IMR-90 (cell line): ENCODE data around the gene SPATA13. TPM values are rescaled to one million over a fixed set of nuclear protein-coding genes. Genes with fewer than 3 reads are reported as not detected.

ENCODE experiments used
- ATAC-seq: fragments of 200-7000 bp; cut with Tn5 transposase; 2 replicates; pipeline ENCODE4 v1.9.1; 2020; ENCODE audit warnings: low read depth, mild to moderate bottlenecking, moderate library complexity
- BruUV-seq: library from RNA; stranded (reverse); fragments of 400-500 nt; replicated peaks from 2 replicates; lab custom pipeline; 2021; lab: Mats Ljungman, UMichigan
- CTCF ChIA-PET: fragments of 300-600 bp; formaldehyde crosslinking; extraction: SDS; loops from one replicate; lab custom pipeline; 2021; ENCODE audit warnings: antibody characterized with exemption; lab: Yijun Ruan, JAX
- POLR2A ChIA-PET: fragments of 300-600 bp; sonication (Branson Sonifier 250); formaldehyde crosslinking; loops from one replicate; lab custom pipeline; 2022; ENCODE audit warnings: antibody characterized with exemption; ENCODE audit not compliant: unreplicated experiment; lab: Charles Lee
- DNase-seq: peaks from one replicate; pipeline ENCODE4 v3.0.0; 2013
- H2AFZ ChIP-seq: replicated peaks from 2 replicates; pipeline ENCODE3; 2013; ENCODE audit warnings: low read length, mild to moderate bottlenecking; ENCODE audit not compliant: poor library complexity
- H2AK5ac ChIP-seq: 2 replicates; pipeline ENCODE4 v1.6.1; 2013; ENCODE audit warnings: low read depth, low read length, inconsistent platforms
- H2AK9ac ChIP-seq: replicated peaks from 2 replicates; pipeline ENCODE3; 2013; ENCODE audit warnings: mild to moderate bottlenecking, low read depth, low read length, moderate library complexity; ENCODE audit not compliant: poor library complexity
- H2BK120ac ChIP-seq: 2 replicates; pipeline ENCODE4 v1.6.1; 2013; ENCODE audit warnings: low read depth, low read length, inconsistent platforms
- H2BK15ac ChIP-seq: 3 replicates; pipeline ENCODE4 v1.6.1; 2013; ENCODE audit warnings: low read depth, low read length, inconsistent platforms
- H2BK20ac ChIP-seq: 2 replicates; pipeline ENCODE4 v1.6.1; 2013; ENCODE audit warnings: low read depth, mild to moderate bottlenecking, inconsistent platforms, low read length, moderate library complexity
- H2BK5ac ChIP-seq: 2 replicates; pipeline ENCODE4 v1.6.1; 2013; ENCODE audit warnings: mild to moderate bottlenecking, low read depth, low read length, inconsistent platforms; ENCODE audit not compliant: poor library complexity, severe bottlenecking
- H3K14ac ChIP-seq: replicated peaks from 2 replicates; pipeline ENCODE4 v1.6.1; 2013; ENCODE audit warnings: low read depth, low read length, inconsistent platforms
- H3K18ac ChIP-seq: 2 replicates; pipeline ENCODE4 v1.6.1; 2013; ENCODE audit warnings: low read depth, low read length, control low read depth
- H3K23ac ChIP-seq: 2 replicates; pipeline ENCODE4 v1.6.1; 2013; ENCODE audit warnings: low read depth, low read length, inconsistent platforms
- H3K27ac ChIP-seq: 2 replicates; pipeline ENCODE4 v1.5.1; 2013; ENCODE audit warnings: mild to moderate bottlenecking, control low read depth, low read length; ENCODE audit not compliant: insufficient read depth
- H3K27me3 ChIP-seq: 2 replicates; pipeline ENCODE4 v1.6.1; 2013; ENCODE audit warnings: low read length; ENCODE audit not compliant: control insufficient read depth, insufficient read depth
- H3K36me3 ChIP-seq: 2 replicates; pipeline ENCODE4 v1.6.1; 2013; ENCODE audit warnings: low read length, mixed read lengths; ENCODE audit not compliant: control insufficient read depth, insufficient read depth
- H3K4ac ChIP-seq: 2 replicates; pipeline ENCODE4 v1.6.1; 2013; ENCODE audit warnings: low read depth, low read length, inconsistent platforms
- H3K4me1 ChIP-seq: 2 replicates; pipeline ENCODE4 v1.6.1; 2013; ENCODE audit warnings: low read length, mixed read lengths; ENCODE audit not compliant: control insufficient read depth, insufficient read depth
- H3K4me2 ChIP-seq: 2 replicates; pipeline ENCODE4 v1.6.1; 2013; ENCODE audit warnings: low read depth, mild to moderate bottlenecking, control low read depth, low read length, moderate library complexity
- H3K4me3 ChIP-seq: 2 replicates; pipeline ENCODE4 v1.5.1; 2013; ENCODE audit warnings: low read depth, mild to moderate bottlenecking, control low read depth, low read length, moderate library complexity; ENCODE audit not compliant: insufficient read depth
- H3K56ac ChIP-seq: 2 replicates; pipeline ENCODE4 v1.6.1; 2013; ENCODE audit warnings: low read length, inconsistent platforms; ENCODE audit not compliant: insufficient read depth; ENCODE audit errors: extremely low read depth
- H3K79me1 ChIP-seq, 2 experiments: 2 replicates each; pipeline ENCODE4 v1.6.1; 2013; ENCODE audit warnings: low read length in 2 of 2, inconsistent platforms in 1 of 2, low read depth in 1 of 2
- H3K9ac ChIP-seq: 2 replicates; pipeline ENCODE4 v1.6.1; 2013; ENCODE audit warnings: low read depth, low read length, control low read depth
- H3K9me1 ChIP-seq: 2 replicates; pipeline ENCODE4 v1.6.1; 2013; ENCODE audit warnings: low read length, inconsistent platforms; ENCODE audit not compliant: insufficient read depth
- H3K9me3 ChIP-seq: 2 replicates; pipeline ENCODE4 v1.6.1; 2013; ENCODE audit warnings: low read length; ENCODE audit not compliant: control insufficient read depth, insufficient read depth
- H4K20me1 ChIP-seq: 2 replicates; pipeline ENCODE4 v1.6.1; 2013; ENCODE audit warnings: low read length, inconsistent platforms; ENCODE audit not compliant: insufficient read depth
- H4K5ac ChIP-seq: 2 replicates; pipeline ENCODE4 v1.6.1; 2013; ENCODE audit warnings: mild to moderate bottlenecking, low read depth, low read length, control low read depth
- H4K8ac ChIP-seq, 2 experiments: 2 replicates each; pipeline ENCODE4 v1.6.1; 2013; ENCODE audit warnings: low read depth in 2 of 2, low read length in 2 of 2, control low read depth in 1 of 2, inconsistent platforms in 1 of 2
- H4K91ac ChIP-seq: 2 replicates; pipeline ENCODE4 v1.6.1; 2013; ENCODE audit warnings: low read depth, low read length, inconsistent platforms; ENCODE audit not compliant: insufficient read depth
- BHLHE40 ChIP-seq: fragments of 150-350 bp; IDR thresholded peaks from 2 replicates; pipeline ENCODE4 v1.6.1; 2016; ENCODE audit warnings: mild to moderate bottlenecking, low read depth, low read length
- CEBPB ChIP-seq: IDR thresholded peaks from 2 replicates; pipeline ENCODE4 v1.6.1; 2012; ENCODE audit warnings: low read depth, low read length, improper control_type of control experiment
- CHD1 ChIP-seq: IDR thresholded peaks from 2 replicates; pipeline ENCODE4 v1.6.1; 2012; ENCODE audit warnings: low read depth, low read length, improper control_type of control experiment
- CTCF ChIP-seq: conservative IDR thresholded peaks from 2 replicates; pipeline ENCODE4 v1.5.1; 2012; ENCODE audit warnings: mild to moderate bottlenecking, low read depth, low read length, improper control_type of control experiment
- ELK1 ChIP-seq: fragments of 150-350 bp; IDR thresholded peaks from 2 replicates; pipeline ENCODE4 v1.6.1; 2016; ENCODE audit warnings: low read depth, mild to moderate bottlenecking, low read length, moderate library complexity, borderline replicate concordance
- FOS ChIP-seq: fragments of 150-350 bp; IDR thresholded peaks from 2 replicates; pipeline ENCODE4 v1.6.1; 2016; ENCODE audit warnings: low read depth, low read length
- MAFK ChIP-seq: IDR thresholded peaks from 2 replicates; pipeline ENCODE4 v1.6.1; 2012; ENCODE audit warnings: low read depth, low read length, improper control_type of control experiment
- MAZ ChIP-seq: IDR thresholded peaks from 2 replicates; pipeline ENCODE4 v1.6.1; 2012; ENCODE audit warnings: low read depth, mild to moderate bottlenecking, low read length, improper control_type of control experiment, moderate library complexity, borderline replicate concordance
- MXI1 ChIP-seq: IDR thresholded peaks from 2 replicates; pipeline ENCODE4 v1.6.1; 2012; ENCODE audit warnings: low read depth, mild to moderate bottlenecking, low read length, moderate library complexity, borderline replicate concordance
- NFE2L2 ChIP-seq: fragments of 150-350 bp; IDR thresholded peaks from 2 replicates; pipeline ENCODE4 v1.6.1; 2016; ENCODE audit warnings: low read depth, mild to moderate bottlenecking, low read length
- POLR2A ChIP-seq: IDR thresholded peaks from 2 replicates; pipeline ENCODE4 v1.6.1; 2012; ENCODE audit warnings: mild to moderate bottlenecking, low read depth, low read length
- RAD21 ChIP-seq: IDR thresholded peaks from 2 replicates; pipeline ENCODE4 v1.6.1; 2012; ENCODE audit warnings: low read length, improper control_type of control experiment
- RCOR1 ChIP-seq: IDR thresholded peaks from 2 replicates; pipeline ENCODE4 v1.6.1; 2012; ENCODE audit warnings: mild to moderate bottlenecking, low read length, improper control_type of control experiment; ENCODE audit not compliant: insufficient replicate concordance
- RFX5 ChIP-seq: IDR thresholded peaks from 2 replicates; pipeline ENCODE4 v1.8.0; 2012; ENCODE audit warnings: low read depth, mild to moderate bottlenecking, low read length, moderate library complexity
- SMC3 ChIP-seq: fragments of 150-350 bp; IDR thresholded peaks from 2 replicates; pipeline ENCODE4 v1.6.1; 2016; ENCODE audit warnings: low read depth, mild to moderate bottlenecking, antibody characterized with exemption, low read length, moderate library complexity
- USF2 ChIP-seq: fragments of 150-350 bp; IDR thresholded peaks from 2 replicates; pipeline ENCODE4 v1.6.1; 2017; ENCODE audit warnings: mild to moderate bottlenecking, antibody characterized with exemption, low read length, low read depth
- WGBS, 2 experiments: methylation state at CpG; one replicate each; pipeline versions ENCODE4 v1.1.5 to v1.1.7; 2013; ENCODE audit warnings: missing lambda C conversion rate in 2 of 2; ENCODE audit not compliant: insufficient read length in 1 of 2; ENCODE audit errors: extremely low coverage in 2 of 2; 5-methylcytosine and 5-hydroxymethylcytosine counted together
- dilution Hi-C: fragments of 300-500 bp; cut with HindIII; formaldehyde crosslinking; loops from one replicate; pipeline ENCODE4 v1.14.3; 2018; ENCODE audit warnings: low sequenced_read_pairs; ENCODE audit not compliant: unreplicated experiment
- in situ Hi-C: fragments of 300-500 bp; cut with MboI; formaldehyde crosslinking; loops from 3 replicates; pipeline ENCODE4 v1.14.3; 2019; ENCODE audit warnings: low sequenced_read_pairs, inconsistent platforms, mixed read lengths
- intact Hi-C: fragments of 100-400 bp; cut with micrococcal nuclease; formaldehyde crosslinking; loops from 2 replicates; pipeline ENCODE4 v1.10.0; 2022
- polyA plus RNA-seq, 3 experiments: library from polyadenylated mRNA; depleted of rRNA; stranded (reverse); fragments of >200 nt; gene quantifications; 2 replicates each; pipeline ENCODE4 v1.2.3, GENCODE V29; 2012; ENCODE audit warnings: low replicate concordance in 1 of 3
- total RNA-seq: library from RNA; depleted of rRNA; stranded (reverse); fragments of >200 nt; gene quantifications from 2 replicates; pipeline ENCODE4 v1.2.3, GENCODE V29; 2012

Gene SPATA13
- total and polyA plus RNA-seq, 2 of the 4 experiments (the other 2 are of a cell fraction) = 10.5 to 12.5 TPM

GRCh38 chr13:24173795-24174194 lies 13.3 kb downstream of the SPATA13 start:
- peaks cover 9% of the 10 kb centered on the region for H3K4me1 ChIP-seq
- in situ Hi-C loops (no loop called here), dilution Hi-C loops (no loop called here), intact Hi-C loops (no loop called here)
- peaks cover 11% of the 10 kb centered on the region; the same call in 1 of the 2 replicates for H3K9me1 ChIP-seq
- ChIA-PET CTCF (no interaction called here), POLR2A (no interaction called here)
- H3K56ac ChIP-seq = no peak overlapping the region
- no CpG with 5 or more reads among the region's 2 CpGs for WGBS, 2 experiments
- no TSS peak for BruUV-seq
- no peak overlapping the region for H3K18ac ChIP-seq
- no peak overlapping the region for H2AK9ac ChIP-seq
- H3K4me2 ChIP-seq = no peak overlapping the region
- no peak overlapping the region for H3K4ac ChIP-seq
- no peak overlapping the region for H2BK15ac ChIP-seq
- H4K20me1 ChIP-seq = peaks cover 9% of the 10 kb centered on the region; the same call in 1 of the 2 replicates
- H2BK5ac ChIP-seq = no peak overlapping the region
- no peak overlapping the region for H4K5ac ChIP-seq
- TF ChIP-seq BHLHE40 = no peak
- TF ChIP-seq MXI1 = no peak
- no peak for TF ChIP-seq POLR2A
- TF ChIP-seq RAD21 = no peak
- no peak for TF ChIP-seq CHD1
- no peak for TF ChIP-seq FOS
- TF ChIP-seq NFE2L2 = no peak
- no peak for TF ChIP-seq MAZ
- no peak for TF ChIP-seq SMC3
- TF ChIP-seq RCOR1 = no peak
- no peak for TF ChIP-seq USF2
- TF ChIP-seq MAFK = no peak
- TF ChIP-seq CTCF = no peak
- no peak for TF ChIP-seq RFX5
- TF ChIP-seq CEBPB = no peak
- no peak for TF ChIP-seq ELK1
- H3K27me3 ChIP-seq = no peaks in the 10 kb centered on the region
- peaks cover 41 to 77% of the 10 kb centered on the region in 2 experiments for H3K79me1 ChIP-seq
- no peak overlapping the region for H3K9ac ChIP-seq
- DNase-seq (no peak), ATAC-seq (no peak)
- no peak overlapping the region for H4K91ac ChIP-seq
- no peak overlapping the region for H2BK20ac ChIP-seq
- H3K4me3 ChIP-seq = no peak overlapping the region
- H3K9me3 ChIP-seq = no peaks in the 10 kb centered on the region
- no peaks in the 10 kb centered on the region for H3K36me3 ChIP-seq
- no peak overlapping the region for H2AK5ac ChIP-seq
- H3K27ac ChIP-seq = no peak overlapping the region
- H3K23ac ChIP-seq = no peak overlapping the region
- H4K8ac ChIP-seq = no peak overlapping the region
- no peak overlapping the region for H2BK120ac ChIP-seq
- no peak overlapping the region for H3K14ac ChIP-seq
- no peak overlapping the region for H2AFZ ChIP-seq
